HepG2 (cell line): ENCODE measurements around the gene MED13L. TPM values are rescaled to one million over a fixed set of nuclear protein-coding genes. Genes with fewer than 3 reads are reported as not detected.

Source experiments
- ATAC-seq: fragments of 200-7000 bp; cut with Tn5 transposase; 3 replicates; pipeline ENCODE4 v1.9.1; 2020; ENCODE audit warnings: mild to moderate bottlenecking, moderate library complexity
- BruUV-seq: library from RNA; stranded (reverse); fragments of 400-500 nt; replicated peaks from 2 replicates; lab custom pipeline; 2021; lab: Mats Ljungman, UMichigan
- CTCF ChIA-PET: fragments of 300-600 bp; formaldehyde crosslinking; extraction: SDS; loops from one replicate; lab custom pipeline; 2021; ENCODE audit warnings: low total read pairs, inconsistent platforms, low intra/inter-chr PET ratio; lab: Yijun Ruan, JAX
- POLR2A ChIA-PET: fragments of 350-600 bp; sonication (Branson Sonifier 250); formaldehyde crosslinking; loops from one replicate; lab custom pipeline; 2020; ENCODE audit warnings: antibody characterized with exemption, inconsistent platforms; lab: Yijun Ruan, JAX
- DNase-seq: peaks from one replicate; pipeline ENCODE4 v3.0.0-alpha.2; 2015; ENCODE audit warnings: low spot score
- FAIRE-seq: peaks from 3 replicates; lab custom pipeline; 2011; peaks lifted over from hg19 to GRCh38; lab: Jason Lieb, UNC
- H2AFZ ChIP-seq: one replicate; pipeline ENCODE4 v1.6.1; 2011; ENCODE audit warnings: low read length, inconsistent platforms
- H3K27ac ChIP-seq: fragments of 300-600 bp; 3 replicates; pipeline ENCODE4 v1.8.0; 2011; ENCODE audit warnings: mixed run types, mild to moderate bottlenecking, mixed read lengths, low read length, inconsistent platforms; ENCODE audit not compliant: insufficient read depth; ENCODE audit errors: extremely low read length
- H3K27me3 ChIP-seq, 2 experiments: fragments of 200-600 bp in 1 of 2; 2 replicates in 1 of 2; 3 replicates in 1 of 2; pipeline versions ENCODE4 v1.6.0 to v1.8.0; 2011; ENCODE audit warnings: low read length in 2 of 2, mild to moderate bottlenecking in 2 of 2, moderate library complexity in 2 of 2, inconsistent platforms in 1 of 2; ENCODE audit not compliant: insufficient read depth in 2 of 2, control insufficient read depth in 1 of 2
- H3K36me3 ChIP-seq, 2 experiments: fragments of 200-600 bp in 1 of 2; replicated peaks in 1 of 2; 2 replicates in 1 of 2; 3 replicates in 1 of 2; pipeline versions ENCODE4 v1.5.1 to v1.8.0; 2011; ENCODE audit warnings: low read length in 2 of 2, inconsistent platforms in 1 of 2; ENCODE audit not compliant: insufficient read depth in 2 of 2, control insufficient read depth in 1 of 2
- H3K4me1 ChIP-seq: 2 replicates; pipeline ENCODE4 v1.5.1; 2012; ENCODE audit warnings: low read length, inconsistent platforms; ENCODE audit not compliant: insufficient read depth
- H3K4me2 ChIP-seq: 2 replicates; pipeline ENCODE4 v1.6.0; 2011; ENCODE audit warnings: low read depth, low read length, inconsistent platforms
- H3K4me3 ChIP-seq, 3 experiments: fragments of 200-600 bp in 1 of 3; sonication (generic), shearing (Covaris generic) in 1 of 3; replicated peaks in 1 of 3; 2 replicates each; pipeline ENCODE4 v1.5.1; 2011 to 2016; ENCODE audit warnings: low read length in 3 of 3, inconsistent platforms in 2 of 3, low read depth in 2 of 3, mild to moderate bottlenecking in 2 of 3, control low read depth in 1 of 3, mixed read lengths in 1 of 3; ENCODE audit not compliant: insufficient read depth in 1 of 3
- H3K79me2 ChIP-seq: one replicate; pipeline ENCODE4 v1.6.1; 2011; ENCODE audit warnings: low read length, inconsistent platforms; ENCODE audit not compliant: insufficient read depth
- H3K9ac ChIP-seq: 2 replicates; pipeline ENCODE4 v1.6.0; 2011; ENCODE audit warnings: mild to moderate bottlenecking, low read depth, low read length, inconsistent platforms; ENCODE audit not compliant: insufficient read depth
- H3K9me3 ChIP-seq: 2 replicates; pipeline ENCODE4 v1.5.1; 2012; ENCODE audit warnings: mild to moderate bottlenecking, low read length
- H4K20me1 ChIP-seq: 2 replicates; pipeline ENCODE4 v1.6.0; 2011; ENCODE audit warnings: inconsistent platforms, mild to moderate bottlenecking, low read length, moderate library complexity; ENCODE audit not compliant: insufficient read depth
- BHLHE40 ChIP-seq: IDR thresholded peaks from 2 replicates; pipeline ENCODE4 v1.6.1; 2011; ENCODE audit warnings: low read length, improper control_type of control experiment
- BORCS8-MEF2B ChIP-seq: sonication (generic); formaldehyde crosslinking; IDR thresholded peaks from 2 replicates; pipeline ENCODE4 v1.8.0; 2022; ENCODE audit warnings: mild to moderate bottlenecking, missing genetic modification reagents
- BRD4 ChIP-seq: sonication (generic); formaldehyde crosslinking; IDR thresholded peaks from 2 replicates; pipeline ENCODE4 v1.4.0; 2020; ENCODE audit warnings: missing genetic modification reagents
- ERF ChIP-seq: IDR thresholded peaks from 2 replicates; pipeline ENCODE4 v1.6.1; 2018; ENCODE audit warnings: missing biosample characterization, missing genetic modification reagents
- FOXM1 ChIP-seq: sonication (generic); formaldehyde crosslinking; IDR thresholded peaks from 2 replicates; pipeline ENCODE4 v1.5.0; 2020; ENCODE audit warnings: missing genetic modification reagents
- NFATC3 ChIP-seq: sonication (generic); formaldehyde crosslinking; IDR thresholded peaks from 2 replicates; pipeline ENCODE4 v1.5.1; 2020; ENCODE audit warnings: mild to moderate bottlenecking, missing genetic modification reagents
- REPIN1 ChIP-seq: sonication (generic); formaldehyde crosslinking; IDR thresholded peaks from 2 replicates; pipeline ENCODE4 v1.8.0; 2022; ENCODE audit warnings: missing genetic modification reagents, low read depth, mild to moderate bottlenecking, borderline replicate concordance
- ZNF124 ChIP-seq: sonication (generic); formaldehyde crosslinking; IDR thresholded peaks from 2 replicates; pipeline ENCODE4 v1.4.0; 2020; ENCODE audit warnings: missing genetic modification reagents
- ZNF343 ChIP-seq: sonication (generic); formaldehyde crosslinking; IDR thresholded peaks from 2 replicates; pipeline ENCODE4 v1.4.0; 2020; ENCODE audit warnings: mild to moderate bottlenecking, missing genetic modification reagents
- ZNF44 ChIP-seq: sonication (generic); formaldehyde crosslinking; IDR thresholded peaks from 2 replicates; pipeline ENCODE4 v1.5.1; 2020; ENCODE audit warnings: mild to moderate bottlenecking, missing genetic modification reagents
- ZNF615 ChIP-seq: sonication (generic); formaldehyde crosslinking; IDR thresholded peaks from 2 replicates; pipeline ENCODE4 v1.5.0; 2020; ENCODE audit warnings: mild to moderate bottlenecking, missing genetic modification reagents, borderline replicate concordance
- WGBS: methylation state at CpG from one replicate; pipeline ENCODE4 v1.1.6; 2017; ENCODE audit warnings: low lambda C conversion rate; 5-methylcytosine and 5-hydroxymethylcytosine counted together
- in situ Hi-C: cut with HindIII; loops from 2 replicates; pipeline ENCODE4 v1.10.0; 2017; ENCODE audit warnings: low pct_unique_long_range_greater_than_20kb; ENCODE audit not compliant: extremely low pct_ligation_motif_present
- intact Hi-C: fragments of 100-400 bp; cut with micrococcal nuclease; formaldehyde crosslinking; loops from one replicate; pipeline ENCODE4 v1.10.0; 2022; ENCODE audit not compliant: unreplicated experiment
- polyA plus RNA-seq, 8 experiments: library from polyadenylated mRNA; depleted of rRNA in 3 of 8; stranded (reverse) in 7 of 8; unstranded in 1 of 8; fragments of >200 nt; fragmentation: Illumina TruSeq in 4 of 8; extraction: Trizol in 4 of 8; gene quantifications; 2 replicates each; pipeline versions ENCODE4 v1.2.1 to v1.2.3, GENCODE V29; 2011 to 2016; ENCODE audit warnings: low read depth in 4 of 8, missing spikeins in 1 of 8, mixed read lengths in 1 of 8; ENCODE audit not compliant: insufficient read depth in 1 of 8
- total RNA-seq, 5 experiments: library from RNA; depleted of rRNA; stranded (reverse); fragments of >200 nt; fragmentation: Illumina TruSeq; extraction: Trizol; gene quantifications; 2 replicates each; pipeline ENCODE4 v1.2.3, GENCODE V29; 2016; ENCODE audit warnings: low read depth in 1 of 5
- TF ChIP-seq, protein P1 (sequence below): sonication (generic); formaldehyde crosslinking; conservative IDR thresholded peaks from 2 replicates; pipeline ENCODE4 v1.4.0; 2020; ENCODE audit warnings: missing genetic modification reagents

MED13L gene
- total and polyA plus RNA-seq, 2 of the 13 experiments (the other 11 are each of a cell fraction or from before 2014, with no cell fraction given): 24.8 to 38.9 TPM

DNA sequence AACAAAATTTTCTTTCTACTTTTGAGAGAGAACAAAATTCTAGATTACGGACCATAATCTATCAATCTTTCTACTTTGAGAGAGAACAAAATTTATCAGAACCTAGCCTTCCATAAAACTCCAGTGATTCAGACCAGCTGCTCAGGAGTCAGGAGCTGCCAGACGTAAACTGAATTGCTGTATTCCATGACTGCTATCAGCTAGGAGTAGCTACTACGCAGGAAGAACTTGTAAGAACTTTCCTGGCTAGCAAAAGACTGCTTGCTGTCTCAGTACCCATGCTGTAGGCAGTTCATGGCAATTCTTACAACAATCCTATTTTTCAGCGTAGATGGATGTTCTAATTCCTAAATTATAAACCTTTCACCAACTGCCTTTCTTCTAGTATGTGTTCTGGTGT is 73.3 kb downstream of the MED13L start:
- no peak for DNase-seq
- H3K27ac ChIP-seq: no peak overlapping the region
- ATAC-seq: no peak
- over 99% methylated on average over 4 of the region's 4 CpGs for WGBS
- H4K20me1 ChIP-seq: peaks cover 5% of the 10 kb centered on the region; the same call in 1 of the 2 replicates
- no peaks in the 10 kb centered on the region for H3K9me3 ChIP-seq
- H3K36me3 ChIP-seq: no peaks in the 10 kb centered on the region; a peak in 1 of 5 replicates
- intact Hi-C loops: no loop called here
- POLR2A ChIA-PET: no interaction called here
- H2AFZ ChIP-seq: no peak overlapping the region
- CTCF ChIA-PET: no interaction called here
- peaks cover 6% of the 10 kb centered on the region; the same call in 1 of the 2 replicates for H3K4me1 ChIP-seq
- no peak overlapping the region for H3K4me2 ChIP-seq
- H3K4me3 ChIP-seq: no peak overlapping the region
- in situ Hi-C loops: no loop called here
- no peak for FAIRE-seq
- H3K9ac ChIP-seq: no peak overlapping the region
- peaks cover 30% of the 10 kb centered on the region for H3K79me2 ChIP-seq
- no peaks in the 10 kb centered on the region for H3K27me3 ChIP-seq
- no TSS peak for BruUV-seq
- TF ChIP-seq BRD4: no peak
- TF ChIP-seq ZNF44 (CRISPR knock-in tag): no peak
- TF ChIP-seq, protein P1, sequence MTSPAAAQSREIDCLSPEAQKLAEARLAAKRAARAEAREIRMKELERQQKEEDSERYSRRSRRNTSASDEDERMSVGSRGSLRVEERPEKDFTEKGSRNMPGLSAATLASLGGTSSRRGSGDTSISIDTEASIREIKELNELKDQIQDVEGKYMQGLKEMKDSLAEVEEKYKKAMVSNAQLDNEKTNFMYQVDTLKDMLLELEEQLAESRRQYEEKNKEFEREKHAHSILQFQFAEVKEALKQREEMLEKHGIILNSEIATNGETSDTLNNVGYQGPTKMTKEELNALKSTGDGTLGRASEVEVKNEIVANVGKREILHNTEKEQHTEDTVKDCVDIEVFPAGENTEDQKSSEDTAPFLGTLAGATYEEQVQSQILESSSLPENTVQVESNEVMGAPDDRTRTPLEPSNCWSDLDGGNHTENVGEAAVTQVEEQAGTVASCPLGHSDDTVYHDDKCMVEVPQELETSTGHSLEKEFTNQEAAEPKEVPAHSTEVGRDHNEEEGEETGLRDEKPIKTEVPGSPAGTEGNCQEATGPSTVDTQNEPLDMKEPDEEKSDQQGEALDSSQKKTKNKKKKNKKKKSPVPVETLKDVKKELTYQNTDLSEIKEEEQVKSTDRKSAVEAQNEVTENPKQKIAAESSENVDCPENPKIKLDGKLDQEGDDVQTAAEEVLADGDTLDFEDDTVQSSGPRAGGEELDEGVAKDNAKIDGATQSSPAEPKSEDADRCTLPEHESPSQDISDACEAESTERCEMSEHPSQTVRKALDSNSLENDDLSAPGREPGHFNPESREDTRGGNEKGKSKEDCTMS (CRISPR knock-in tag): no peak
- TF ChIP-seq ZNF343 (CRISPR knock-in tag): no peak
- TF ChIP-seq FOXM1 (CRISPR knock-in tag): no peak
- no peak for TF ChIP-seq ZNF615
- TF ChIP-seq BHLHE40: no peak

DNA sequence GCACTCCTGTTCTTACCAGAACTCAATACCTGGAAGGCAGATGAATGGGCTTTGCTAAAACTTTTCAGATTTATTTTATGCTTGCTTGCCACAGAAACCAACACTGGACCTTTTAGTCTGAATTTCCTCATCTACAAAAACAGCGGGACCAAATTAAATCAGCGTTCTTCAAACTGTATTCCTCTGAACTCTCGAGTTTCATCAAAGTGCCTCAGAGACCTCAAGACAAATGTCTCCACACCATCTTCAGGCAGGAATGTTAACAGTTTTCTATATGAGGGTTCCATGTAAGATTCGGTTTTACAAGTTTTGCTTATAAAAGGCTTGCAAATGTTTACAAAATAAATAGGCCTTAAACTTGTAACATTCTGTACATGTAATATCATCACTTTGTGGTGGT is 74.6 kb downstream of the MED13L start:
- in situ Hi-C loops: no loop called here
- no peak for FAIRE-seq
- H3K27ac ChIP-seq: no peak overlapping the region
- no peaks in the 10 kb centered on the region; a peak in 1 of 5 replicates for H3K36me3 ChIP-seq
- no peaks in the 10 kb centered on the region for H3K27me3 ChIP-seq
- no peak for ATAC-seq
- peaks cover 38% of the 10 kb centered on the region for H3K79me2 ChIP-seq
- ChIA-PET POLR2A (no interaction called here), CTCF (no interaction called here)
- H4K20me1 ChIP-seq: peaks cover 5% of the 10 kb centered on the region; the same call in 1 of the 2 replicates
- H2AFZ ChIP-seq: no peak overlapping the region
- no peak overlapping the region for H3K4me2 ChIP-seq
- TF ChIP-seq BORCS8-MEF2B (CRISPR knock-in tag) (no peak), ERF (CRISPR knock-in tag) (no peak), ZNF124 (CRISPR knock-in tag) (no peak), NFATC3 (no peak), REPIN1 (CRISPR knock-in tag) (no peak)
- TF ChIP-seq, all 625 proteins: peak for 0
- no TSS peak for BruUV-seq
- 97% methylated on average over 4 of the region's 4 CpGs for WGBS
- Histone ChIP-seq H3K9me3 (no peaks in the 10 kb centered on the region), H3K9ac (no peak overlapping the region), H3K4me3 (no peak overlapping the region), H3K4me1 (peaks cover 6% of the 10 kb centered on the region; the same call in 1 of the 2 replicates)
- intact Hi-C loops: no loop called here
- DNase-seq: no peak
